ENCODE results near the gene WLS.

WLS gene

DNA sequence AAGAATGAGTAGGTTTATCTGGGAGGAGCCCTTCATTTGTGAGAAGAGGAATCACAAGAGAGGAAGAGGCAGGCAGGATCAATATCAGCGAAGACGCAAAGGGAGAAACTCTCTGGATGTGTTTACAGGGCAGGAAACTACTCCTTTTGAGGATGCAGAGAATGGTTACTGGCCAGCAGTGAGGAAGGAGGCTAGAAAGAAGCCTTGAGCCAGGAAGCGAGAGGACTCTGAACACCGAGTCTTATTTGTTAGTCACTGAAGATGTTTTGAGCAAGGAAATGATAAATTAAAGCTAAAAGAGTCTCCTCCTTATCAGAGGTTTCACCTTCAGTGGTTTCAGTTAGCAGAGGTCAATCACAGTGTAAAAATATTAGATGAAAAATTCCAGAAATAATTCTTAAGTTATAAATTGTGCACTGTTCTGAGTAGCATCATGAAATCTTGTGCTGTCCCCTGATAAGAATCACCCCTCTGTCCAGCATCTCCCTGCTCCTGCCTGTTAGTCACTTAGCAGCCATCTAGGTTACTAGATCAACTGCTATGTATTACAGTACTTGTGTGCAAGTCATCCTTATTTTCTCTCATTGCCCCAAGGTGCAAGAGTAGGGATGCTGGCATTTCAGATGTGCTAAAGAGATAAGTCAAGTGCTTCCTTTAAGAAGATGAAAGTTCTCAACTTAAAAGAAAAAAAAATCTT lies 43.5 kb downstream of the WLS start:
- Histone ChIP-seq H3K4me3 (IDR thresholded peaks at IDR 0.05; ENCODE audit: insufficient read depth, low read depth, low read length) (no peak overlapping the region), H3K9ac (no peak overlapping the region), H3K36me3 (ENCODE audit: insufficient read depth) (no peaks in the 10 kb centered on the region), H3K4me2 (no peak overlapping the region), H3K79me2 (ENCODE audit: insufficient read depth, low read depth) (no peaks in the 10 kb centered on the region), H2AFZ (ENCODE audit: low read depth) (no peak overlapping the region), H3K27ac (no peak overlapping the region), H3K27me3 (ENCODE audit: insufficient read depth, low read depth) (no peaks in the 10 kb centered on the region), H3K4me1 (ENCODE audit: low read depth, poor library complexity, severe bottlenecking) (no peaks in the 10 kb centered on the region), H4K20me1 (ENCODE audit: insufficient read depth) (no peaks in the 10 kb centered on the region)
- TF ChIP-seq, protein P1, sequence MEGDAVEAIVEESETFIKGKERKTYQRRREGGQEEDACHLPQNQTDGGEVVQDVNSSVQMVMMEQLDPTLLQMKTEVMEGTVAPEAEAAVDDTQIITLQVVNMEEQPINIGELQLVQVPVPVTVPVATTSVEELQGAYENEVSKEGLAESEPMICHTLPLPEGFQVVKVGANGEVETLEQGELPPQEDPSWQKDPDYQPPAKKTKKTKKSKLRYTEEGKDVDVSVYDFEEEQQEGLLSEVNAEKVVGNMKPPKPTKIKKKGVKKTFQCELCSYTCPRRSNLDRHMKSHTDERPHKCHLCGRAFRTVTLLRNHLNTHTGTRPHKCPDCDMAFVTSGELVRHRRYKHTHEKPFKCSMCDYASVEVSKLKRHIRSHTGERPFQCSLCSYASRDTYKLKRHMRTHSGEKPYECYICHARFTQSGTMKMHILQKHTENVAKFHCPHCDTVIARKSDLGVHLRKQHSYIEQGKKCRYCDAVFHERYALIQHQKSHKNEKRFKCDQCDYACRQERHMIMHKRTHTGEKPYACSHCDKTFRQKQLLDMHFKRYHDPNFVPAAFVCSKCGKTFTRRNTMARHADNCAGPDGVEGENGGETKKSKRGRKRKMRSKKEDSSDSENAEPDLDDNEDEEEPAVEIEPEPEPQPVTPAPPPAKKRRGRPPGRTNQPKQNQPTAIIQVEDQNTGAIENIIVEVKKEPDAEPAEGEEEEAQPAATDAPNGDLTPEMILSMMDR (conservative IDR thresholded peaks at IDR 0.05; ENCODE audit: low read depth, low read length), result no peak

DNA sequence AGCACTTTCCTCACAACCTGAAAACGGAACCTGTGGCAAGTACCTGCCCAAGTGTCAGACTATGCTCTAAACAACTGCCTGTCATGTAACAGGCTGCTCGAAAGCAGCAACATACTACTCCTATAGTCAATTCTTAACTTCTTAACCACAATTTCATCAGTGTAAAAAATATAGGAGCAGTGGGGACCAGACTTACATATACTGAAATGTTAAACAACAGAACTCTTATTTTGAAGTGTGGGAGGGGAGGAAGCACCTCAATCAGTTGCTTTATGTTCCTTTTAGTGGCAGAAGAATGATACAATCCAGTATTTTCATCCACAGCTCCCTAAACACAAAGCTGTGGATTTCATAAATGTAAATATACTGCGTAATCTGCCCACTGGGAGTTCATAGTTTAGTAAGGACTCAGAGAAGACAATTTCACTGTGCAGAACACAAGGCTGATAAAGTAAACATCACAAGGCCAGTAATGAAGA lies 44.2 kb downstream of the WLS start:
- H3K4me2 ChIP-seq, result no peak overlapping the region

DNA sequence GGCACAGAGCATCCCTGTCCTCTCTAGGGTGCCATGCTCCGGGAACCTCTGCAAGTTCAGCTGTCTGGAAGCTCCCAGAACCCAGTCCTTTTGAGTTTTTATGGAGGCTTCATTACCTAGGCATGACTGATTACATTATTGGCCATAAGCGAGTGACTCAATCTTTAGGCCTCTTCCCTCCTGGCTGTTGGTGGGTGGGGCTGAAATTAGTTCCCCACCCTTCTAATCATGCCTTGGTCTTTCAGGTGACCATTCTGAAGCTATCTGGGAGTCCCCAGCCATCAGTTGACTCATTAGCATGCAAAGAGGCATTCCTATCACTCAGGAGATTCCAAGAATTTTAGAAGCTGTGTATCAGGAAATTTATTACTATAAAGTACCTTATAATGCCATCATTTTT lies 46.6 kb downstream of the WLS start:
- Histone ChIP-seq H3K27me3 (ENCODE audit: insufficient read depth, low read depth) (no peaks in the 10 kb centered on the region), H3K4me1 (ENCODE audit: low read depth, poor library complexity, severe bottlenecking) (no peaks in the 10 kb centered on the region), H3K79me2 (ENCODE audit: insufficient read depth, low read depth) (no peaks in the 10 kb centered on the region), H3K4me2 (no peak overlapping the region), H2AFZ (ENCODE audit: low read depth) (no peak overlapping the region), H4K20me1 (ENCODE audit: insufficient read depth) (no peaks in the 10 kb centered on the region), H3K36me3 (ENCODE audit: insufficient read depth) (no peaks in the 10 kb centered on the region), H3K27ac (no peak overlapping the region), H3K9ac (no peak overlapping the region), H3K4me3 (IDR thresholded peaks at IDR 0.05; ENCODE audit: insufficient read depth, low read depth, low read length) (no peak overlapping the region)
- TF ChIP-seq, protein P1 (conservative IDR thresholded peaks at IDR 0.05; ENCODE audit: low read depth, low read length), result no peak

More for the DNA sequence above, 44.2 kb downstream of the WLS start:
- H3K9ac ChIP-seq, result no peak overlapping the region
- no peaks in the 10 kb centered on the region for H4K20me1 ChIP-seq (ENCODE audit: insufficient read depth)
- H3K79me2 ChIP-seq (ENCODE audit: insufficient read depth, low read depth), result no peaks in the 10 kb centered on the region
- H2AFZ ChIP-seq (ENCODE audit: low read depth), result no peak overlapping the region
- TF ChIP-seq, protein P1 (conservative IDR thresholded peaks at IDR 0.05; ENCODE audit: low read depth, low read length), result no peak
- no peaks in the 10 kb centered on the region for H3K36me3 ChIP-seq (ENCODE audit: insufficient read depth)
- no peak overlapping the region for H3K4me3 ChIP-seq (IDR thresholded peaks at IDR 0.05; ENCODE audit: insufficient read depth, low read depth, low read length)
- no peak overlapping the region for H3K27ac ChIP-seq
- no peaks in the 10 kb centered on the region for H3K27me3 ChIP-seq (ENCODE audit: insufficient read depth, low read depth)
- no peaks in the 10 kb centered on the region for H3K4me1 ChIP-seq (ENCODE audit: low read depth, poor library complexity, severe bottlenecking)

DNA sequence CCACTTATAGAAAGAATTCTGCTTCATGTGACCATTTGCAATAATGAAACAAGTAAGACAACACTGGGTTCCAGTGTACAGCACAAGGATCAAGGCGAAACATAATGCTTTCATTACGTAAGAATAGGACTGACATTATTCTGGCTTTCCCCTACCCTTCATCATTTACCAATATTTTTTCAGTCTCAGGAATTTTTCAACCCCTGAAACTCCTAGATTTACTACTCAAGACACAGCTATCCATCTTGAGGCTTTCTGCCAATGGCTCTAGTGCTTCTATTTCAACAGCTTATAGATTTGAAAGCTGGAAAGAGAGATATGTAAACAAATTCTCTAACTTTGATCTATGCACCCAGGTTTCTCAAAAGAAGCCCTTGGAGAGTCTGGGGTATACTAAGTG lies 48.4 kb downstream of the WLS start:
- peaks cover 11% of the 10 kb centered on the region for H3K4me1 ChIP-seq (ENCODE audit: low read depth, poor library complexity, severe bottlenecking)
- H3K27me3 ChIP-seq (ENCODE audit: insufficient read depth, low read depth), result no peaks in the 10 kb centered on the region
- no peak overlapping the region for H3K9ac ChIP-seq
- no peak overlapping the region for H3K4me3 ChIP-seq (IDR thresholded peaks at IDR 0.05; ENCODE audit: insufficient read depth, low read depth, low read length)
- H3K79me2 ChIP-seq (ENCODE audit: insufficient read depth, low read depth), result no peaks in the 10 kb centered on the region
- TF ChIP-seq, protein P1 (conservative IDR thresholded peaks at IDR 0.05; ENCODE audit: low read depth, low read length), result no peak
- H2AFZ ChIP-seq (ENCODE audit: low read depth), result no peak overlapping the region
- no peak overlapping the region for H3K4me2 ChIP-seq
- H3K36me3 ChIP-seq (ENCODE audit: insufficient read depth), result no peaks in the 10 kb centered on the region
- no peaks in the 10 kb centered on the region for H4K20me1 ChIP-seq (ENCODE audit: insufficient read depth)
- H3K27ac ChIP-seq, result no peak overlapping the region
